KG1 (cell line): ENCODE measurements around the gene HNRNPA3.
"Not testable (repeated sequence)": the region's sequence is repeated elsewhere in the genome, so short reads cannot be mapped to it uniquely, and the experiment has no call there.

Experiments used
- DNase-seq: peaks from one replicate; lab custom pipeline; 2025; lab: John Stamatoyannopoulos, UW

The HNRNPA3 gene

DNA sequence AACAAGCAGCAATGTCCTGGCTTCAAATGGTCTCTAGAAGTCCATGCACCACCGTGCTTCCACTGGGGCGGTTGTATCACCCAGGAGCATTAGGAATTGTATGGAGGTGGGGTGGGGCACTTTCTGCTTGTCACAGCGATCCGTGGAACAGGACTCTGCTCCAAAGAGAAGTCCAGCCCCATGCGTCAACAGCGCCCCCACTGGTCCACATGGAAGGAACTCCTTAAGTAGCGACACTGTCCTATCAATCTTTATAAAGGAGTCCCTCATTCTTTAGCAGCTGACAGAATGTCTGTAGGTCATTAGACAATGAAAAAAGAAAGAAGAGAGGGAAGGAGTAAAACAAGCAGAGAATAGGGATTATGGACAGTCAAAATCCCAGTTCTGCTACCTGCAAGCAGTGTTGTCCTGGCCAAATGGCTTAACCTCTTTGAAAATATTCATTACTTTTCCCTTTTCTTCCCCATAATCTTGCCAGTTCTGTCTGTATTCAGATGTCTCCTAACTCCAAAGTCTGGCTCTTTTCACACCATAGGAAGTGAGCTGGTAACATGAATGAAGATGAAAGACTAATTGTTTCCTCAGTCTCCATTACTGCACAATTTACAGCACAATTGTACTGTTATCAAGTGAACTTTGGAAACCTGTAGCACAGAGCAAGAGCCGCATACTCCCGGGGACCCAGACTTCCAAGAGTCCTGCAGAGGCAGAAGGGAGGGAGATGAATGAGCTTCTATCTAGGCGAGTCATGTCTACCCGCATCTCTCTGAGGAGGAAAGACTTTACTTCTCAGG is 42.0 kb downstream of the HNRNPA3 start:
- no peak for DNase-seq

DNA sequence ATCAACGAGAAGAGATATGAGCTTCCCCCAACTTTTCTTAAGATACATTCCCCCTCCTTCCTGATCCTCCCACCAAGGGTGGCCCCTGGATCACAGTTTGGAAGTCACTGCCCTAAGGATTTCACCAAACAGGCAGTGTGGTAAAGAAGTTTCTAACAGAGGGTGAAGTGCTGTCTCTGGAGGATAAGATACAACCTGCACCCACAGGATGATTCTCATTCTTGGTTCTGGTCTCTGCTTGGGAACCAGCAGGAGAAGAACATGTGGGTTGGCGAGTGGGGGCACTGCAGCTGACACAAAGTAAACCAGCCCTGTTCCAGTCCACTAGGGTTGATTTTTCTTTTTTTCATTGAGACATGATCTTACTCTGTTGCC is 42.6 kb downstream of the HNRNPA3 start:
- DNase-seq = no peak

DNA sequence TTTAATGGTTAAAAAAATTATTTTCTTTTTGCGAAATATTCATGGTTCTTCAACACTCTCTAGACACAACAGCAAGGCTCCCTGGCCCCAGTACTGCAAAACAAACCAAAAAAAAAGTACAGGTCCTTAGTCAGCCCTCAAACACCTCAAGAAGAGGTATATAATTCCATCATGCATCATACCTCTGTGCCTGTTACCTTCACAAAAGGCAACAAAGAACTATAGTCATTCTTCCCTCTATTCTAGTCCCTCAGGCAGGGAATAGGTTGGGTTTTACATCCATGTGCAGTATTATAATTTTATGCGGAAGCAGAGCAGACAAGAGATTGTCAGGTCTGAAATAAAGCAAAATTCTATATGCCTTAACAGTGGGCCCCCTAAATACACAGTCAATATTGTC is 43.4 kb downstream of the HNRNPA3 start:
- DNase-seq = no peak

DNA sequence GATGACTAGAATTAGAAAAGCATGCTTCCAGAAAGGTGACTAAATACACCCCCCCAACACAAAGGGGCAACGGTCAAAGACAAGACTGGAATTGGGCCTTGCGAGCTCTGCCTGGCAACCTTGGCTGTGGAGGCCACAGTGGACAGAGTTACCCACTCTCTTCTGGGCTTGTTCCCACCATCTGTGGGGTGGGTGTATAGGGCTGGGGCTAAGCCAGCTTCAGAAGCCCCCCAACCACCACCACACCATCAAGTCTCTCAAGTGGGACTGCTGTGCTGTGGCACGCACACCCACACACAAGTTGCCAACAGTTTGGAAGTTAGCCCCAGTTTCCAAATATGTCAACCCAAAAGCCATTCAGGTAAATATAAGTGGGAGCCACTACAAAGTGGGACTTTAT is 44.1 kb downstream of the HNRNPA3 start:
- no peak for DNase-seq

DNA sequence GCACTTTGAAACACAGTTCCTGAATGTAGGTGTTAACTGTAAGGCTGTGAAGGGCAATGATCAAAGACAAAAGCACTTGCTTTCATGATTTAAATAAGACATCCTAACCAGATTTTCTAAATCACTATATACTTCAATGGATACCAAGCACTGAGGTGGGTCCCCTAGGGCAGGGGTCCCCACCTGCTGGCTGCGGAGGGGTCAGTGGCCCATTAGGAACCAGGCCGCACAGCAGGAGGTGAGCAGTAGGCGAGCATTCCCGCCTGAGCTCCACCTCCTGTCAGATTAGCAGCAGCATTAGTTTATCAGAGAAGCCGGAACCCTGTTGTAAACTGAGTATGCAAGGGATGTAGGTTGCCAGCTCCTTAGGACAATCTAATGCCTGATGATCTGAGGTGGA is 44.9 kb downstream of the HNRNPA3 start:
- no peak for DNase-seq

DNA sequence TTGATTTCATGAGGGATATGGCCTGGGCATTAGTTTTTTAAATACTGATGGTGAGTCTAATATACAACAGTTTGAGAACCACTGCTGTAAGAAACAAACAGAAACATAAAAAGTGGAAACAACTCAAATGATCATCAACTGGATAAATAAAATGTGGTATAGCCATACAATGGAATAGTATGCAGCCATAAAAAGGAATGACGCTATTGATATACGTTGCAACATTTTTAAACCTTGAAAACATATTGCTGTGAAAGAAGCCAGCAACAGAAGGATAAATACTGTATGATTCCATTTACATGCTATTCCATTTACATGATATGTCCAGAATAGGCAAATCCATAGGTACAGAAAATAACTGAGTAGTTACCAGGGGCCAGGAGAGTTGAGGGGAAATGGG is 45.5 kb downstream of the HNRNPA3 start:
- no peak for DNase-seq

DNA sequence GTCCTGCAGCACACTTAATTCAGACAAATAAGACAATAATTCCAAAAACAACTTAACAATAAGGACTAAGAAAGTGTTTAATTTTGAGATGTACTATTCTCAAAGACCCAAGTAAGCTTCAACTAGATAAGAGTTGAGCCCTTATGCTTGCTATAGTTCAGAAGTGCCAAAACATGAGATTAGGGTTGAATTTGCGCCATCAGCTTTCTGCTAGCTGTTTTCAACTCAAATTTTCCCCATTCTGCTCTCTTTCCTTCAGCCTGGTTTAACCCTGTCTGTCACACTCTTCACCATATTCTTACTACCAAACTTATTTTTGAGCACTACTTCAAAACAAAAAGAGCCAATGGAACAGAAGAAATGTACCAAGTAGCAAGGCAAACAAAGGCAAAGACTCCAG is 47.8 kb downstream of the HNRNPA3 start:
- DNase-seq = no peak

DNA sequence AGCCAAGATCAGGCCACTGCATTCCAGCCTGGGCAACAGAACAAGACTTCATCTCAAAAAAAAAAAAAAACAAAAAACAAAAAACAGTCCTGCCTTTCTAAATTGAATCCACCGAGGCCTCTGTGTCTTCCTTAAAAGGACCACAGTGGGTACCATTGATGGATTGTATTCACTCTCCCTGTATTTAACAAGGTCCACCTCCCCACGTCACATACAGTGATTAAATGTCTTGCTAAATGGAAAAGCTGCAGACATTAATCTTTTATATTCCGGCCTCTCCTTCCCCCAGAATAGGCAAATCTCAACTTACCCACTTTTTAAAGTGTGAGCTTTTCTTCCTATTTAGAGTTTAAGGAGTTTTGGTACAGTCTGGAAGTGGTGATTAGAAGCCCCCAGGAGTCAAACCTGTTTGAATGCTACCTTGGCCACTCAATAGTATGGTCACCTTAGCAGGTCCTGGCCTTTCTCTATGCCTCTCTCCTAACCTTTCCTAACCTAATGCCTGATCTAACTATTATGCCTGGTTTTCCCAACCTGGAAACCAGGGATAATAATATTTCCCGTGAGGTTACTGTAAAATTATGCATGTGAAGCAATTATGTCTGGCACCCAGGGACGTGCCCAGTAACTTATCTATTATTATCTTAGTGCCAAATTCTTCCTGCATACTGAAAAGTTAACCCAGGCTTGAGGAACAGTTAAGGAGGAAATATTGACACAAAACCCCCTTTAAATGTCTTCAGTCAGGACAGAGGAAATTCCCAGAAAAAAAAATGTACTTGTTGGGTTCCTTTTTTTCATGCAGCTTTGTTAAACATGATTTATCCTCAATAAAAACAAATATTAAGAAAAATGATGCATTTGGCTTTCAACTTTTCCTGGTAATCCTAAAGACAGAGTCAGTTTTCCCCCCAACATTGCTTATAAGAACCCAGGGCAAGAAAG is 48.8 kb downstream of the HNRNPA3 start:
- no peak for DNase-seq

DNA sequence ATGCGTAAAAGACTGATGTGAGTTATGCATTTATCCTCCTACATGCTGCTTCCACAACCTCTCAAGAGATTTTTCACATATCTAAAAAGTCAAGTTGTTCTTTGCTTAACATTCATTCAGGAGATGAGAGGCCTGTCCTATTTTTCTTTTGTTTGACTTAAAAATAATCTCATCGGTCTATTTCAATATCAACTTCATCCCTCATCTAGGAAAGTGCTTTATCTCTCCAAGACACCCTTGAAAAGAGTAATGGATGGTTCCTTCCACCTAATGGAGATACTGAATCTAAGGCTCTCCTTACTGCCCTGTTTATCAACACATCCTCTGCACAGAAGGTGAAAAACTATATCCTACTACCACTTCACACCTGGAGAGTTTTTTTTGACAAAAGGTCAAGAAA is 49.5 kb downstream of the HNRNPA3 start:
- no peak for DNase-seq

DNA sequence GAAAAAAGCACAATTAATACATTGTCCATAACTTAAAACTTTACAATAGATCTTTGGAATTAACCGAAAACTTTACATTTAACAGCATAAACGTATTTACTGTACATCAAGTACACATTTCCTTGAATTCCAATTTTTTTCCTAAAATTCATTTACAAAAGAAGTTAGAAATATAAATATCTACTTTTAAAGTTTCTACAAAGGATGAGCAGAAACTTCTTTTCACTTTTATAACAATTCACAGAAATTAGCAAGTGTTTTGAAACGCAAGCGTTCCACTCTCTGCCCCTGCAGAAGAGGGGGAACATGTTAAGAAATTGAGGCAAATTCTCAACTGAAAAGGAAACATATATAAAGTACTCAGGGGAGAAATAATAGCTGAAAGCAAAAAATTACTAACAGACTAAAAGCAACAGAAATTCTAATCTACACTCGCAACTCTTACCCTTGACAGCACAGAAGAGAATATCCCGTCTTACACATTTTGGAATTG is 50.4 kb downstream of the HNRNPA3 start:
- no peak for DNase-seq

DNA sequence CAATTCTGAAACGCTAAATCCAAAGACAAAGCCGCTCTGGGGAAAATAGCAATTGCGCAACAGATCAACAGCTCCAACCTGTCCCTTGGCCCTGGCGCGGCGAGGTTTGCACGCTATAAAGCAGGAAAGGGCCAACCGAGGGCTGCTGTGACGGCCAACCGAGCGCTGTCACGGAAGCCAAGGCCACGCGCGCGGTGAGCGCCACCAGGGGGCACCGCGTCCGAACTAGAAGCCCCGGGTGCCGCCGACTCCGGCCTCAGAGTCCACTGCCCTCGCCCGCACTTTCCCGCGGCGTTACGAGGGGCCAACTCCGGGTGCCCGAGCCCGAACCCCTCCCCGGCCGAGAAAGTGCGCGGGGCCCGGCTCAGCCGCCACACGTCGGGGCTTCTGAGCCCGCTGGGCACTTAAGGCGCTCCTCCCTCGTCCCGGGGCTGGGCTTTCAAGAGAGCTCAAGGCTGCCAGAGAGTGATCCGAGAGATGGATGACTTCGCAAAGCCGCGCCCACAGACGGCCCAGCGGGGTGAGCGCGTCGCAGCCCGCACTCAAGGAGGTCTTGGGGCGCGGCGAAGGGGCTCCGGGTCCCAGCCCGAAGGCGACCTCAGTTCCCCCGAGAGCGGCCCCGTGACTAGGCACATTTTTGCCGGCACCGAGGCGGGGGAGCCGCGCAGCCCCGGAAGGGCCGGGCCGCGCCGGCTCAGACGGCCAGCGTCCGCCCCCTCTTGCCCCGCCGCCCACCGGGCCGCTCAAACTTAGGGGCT is 51.0 kb downstream of the HNRNPA3 start:
- DNase-seq = peak; percentile 93

DNA sequence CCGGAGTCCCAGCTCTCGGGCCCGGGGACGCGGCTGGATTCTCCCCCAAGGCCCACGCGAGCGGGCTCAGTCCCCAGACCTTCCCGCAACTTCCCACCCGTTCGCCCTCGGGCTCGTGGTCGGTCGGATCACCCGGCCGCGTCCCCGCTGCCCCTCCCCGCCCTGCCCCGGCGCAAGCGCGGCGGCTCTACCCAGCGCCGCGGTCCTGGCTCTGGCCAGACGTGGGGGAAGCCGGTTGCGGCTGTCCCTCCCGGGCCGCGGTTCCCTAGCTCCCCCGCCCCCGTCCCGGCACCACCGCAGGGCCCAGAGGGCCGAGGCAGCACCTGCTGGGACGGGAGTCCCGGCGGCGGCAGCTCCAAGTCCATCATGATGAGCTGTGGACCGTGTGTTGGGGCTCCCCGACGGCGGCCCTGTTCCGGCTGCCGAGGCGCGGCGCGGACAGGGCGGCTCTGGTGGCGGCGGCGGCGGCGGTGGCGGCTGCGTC is 51.7 kb downstream of the HNRNPA3 start:
- no peak for DNase-seq

DNA sequence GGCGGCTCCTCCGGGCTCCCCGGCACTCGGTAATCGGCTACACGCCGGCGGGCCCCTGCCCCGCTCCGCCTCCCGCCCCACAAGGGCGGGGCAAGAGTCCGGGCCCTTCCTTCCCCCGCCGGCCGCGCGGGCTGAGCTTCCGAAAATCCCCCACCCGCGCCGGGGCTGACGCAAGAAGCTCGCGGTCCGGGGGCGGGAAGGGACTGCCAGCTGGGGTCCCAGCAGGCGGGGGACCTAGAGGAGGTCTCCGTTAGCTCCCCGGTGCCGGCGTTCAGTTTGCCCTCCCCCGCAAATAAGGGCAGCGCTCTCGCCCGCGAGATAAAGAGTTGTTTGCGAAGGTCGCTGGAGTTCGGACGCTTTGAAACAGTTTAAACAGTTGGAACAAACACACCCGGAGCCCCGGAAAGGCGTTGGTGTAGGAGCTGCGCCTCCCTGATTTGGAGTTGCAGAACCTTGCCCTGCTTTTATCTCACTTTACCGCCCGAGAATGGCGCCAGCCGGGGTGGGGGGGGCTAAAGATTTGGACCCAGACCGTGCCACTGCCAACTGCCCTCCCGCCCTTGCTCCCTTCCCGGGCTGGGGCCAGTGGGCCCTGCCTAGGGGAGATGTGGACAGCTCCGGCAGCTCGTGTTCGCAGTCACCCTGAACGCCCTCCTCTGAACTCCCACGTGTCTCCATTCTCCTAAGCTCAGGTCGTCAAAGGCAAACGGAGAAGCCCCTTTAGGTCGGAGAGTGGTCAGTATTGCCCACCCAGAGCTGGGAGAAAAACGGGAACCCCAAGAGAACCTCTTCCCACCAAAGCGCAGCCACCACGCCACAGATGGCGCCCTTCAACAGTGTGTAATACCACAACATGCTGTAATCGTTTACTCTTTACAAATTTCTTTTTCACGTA is 52.3 kb downstream of the HNRNPA3 start, which contains the start of gene NFE2L2:
NFE2L2 (minus strand) TSS at position 35 of the 895 bp plus-strand sequence. CDS start 151 bp downstream, outside the sequence.
- peak; percentile 92 for DNase-seq

DNA sequence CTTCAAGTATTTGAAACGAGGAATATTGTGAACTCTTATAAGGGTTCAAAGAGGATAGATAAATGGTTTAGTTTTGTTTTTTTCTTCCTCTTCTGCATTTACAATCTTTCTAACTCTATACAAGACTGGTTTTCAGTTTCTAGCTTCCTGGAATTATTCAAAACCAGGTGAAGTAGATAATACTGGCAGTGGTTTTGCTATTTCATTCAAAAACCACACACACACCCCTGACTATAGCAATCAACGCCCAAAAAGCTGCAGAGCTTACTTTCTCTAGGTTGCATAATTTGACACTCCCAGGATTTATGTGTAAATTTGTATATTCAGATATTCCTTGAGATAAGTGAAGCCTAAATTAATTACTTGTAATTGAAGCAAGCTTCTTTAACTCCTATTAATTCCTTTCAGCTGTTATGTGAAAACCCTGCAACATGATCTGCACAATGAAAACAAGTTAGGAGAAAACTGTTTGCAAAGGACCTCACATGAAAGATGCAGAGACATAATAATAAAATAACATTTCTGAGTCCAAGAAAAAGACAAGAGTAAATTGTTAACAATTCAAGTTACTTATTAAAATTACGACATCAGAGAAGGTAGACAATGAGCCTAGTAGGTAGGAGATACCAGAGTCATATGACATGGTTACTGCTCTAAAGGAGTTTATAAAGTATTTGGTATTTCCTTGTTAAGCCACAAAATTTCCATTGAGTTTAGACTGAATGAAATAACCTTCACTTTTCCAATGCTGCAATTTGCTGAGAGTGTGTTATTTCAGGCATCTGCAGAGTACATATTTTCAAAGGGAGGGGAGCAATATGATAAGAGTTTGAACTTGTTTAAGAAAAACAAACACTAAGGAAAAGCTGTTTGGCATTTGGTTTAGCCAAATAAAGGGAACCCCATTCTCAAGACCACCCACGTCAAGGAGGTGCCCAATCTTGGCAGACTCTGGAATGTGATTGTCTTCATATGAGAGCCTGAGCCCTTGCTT is 53.5 kb downstream of the HNRNPA3 start:
- DNase-seq = peak; percentile 28

DNA sequence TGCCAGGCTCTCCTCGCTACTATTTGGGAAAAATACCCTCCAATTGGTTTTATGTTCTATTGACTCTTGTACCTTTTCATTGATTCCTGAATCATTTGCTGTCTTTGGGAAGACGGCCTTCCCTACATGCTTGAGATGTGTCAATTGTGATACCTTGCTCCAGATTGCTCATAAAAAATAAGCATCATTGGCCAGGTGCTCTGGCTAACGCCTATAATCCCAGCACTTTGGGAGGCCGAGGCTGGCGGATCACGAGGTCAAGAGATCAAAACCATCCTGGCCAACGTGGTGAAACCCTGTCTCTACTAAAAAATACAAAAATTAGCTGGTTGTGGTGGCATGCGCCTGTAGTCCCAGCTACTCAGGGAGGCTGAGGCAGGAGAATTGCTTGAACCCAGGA is 54.4 kb downstream of the HNRNPA3 start:
- not testable (repeated sequence) for DNase-seq

DNA sequence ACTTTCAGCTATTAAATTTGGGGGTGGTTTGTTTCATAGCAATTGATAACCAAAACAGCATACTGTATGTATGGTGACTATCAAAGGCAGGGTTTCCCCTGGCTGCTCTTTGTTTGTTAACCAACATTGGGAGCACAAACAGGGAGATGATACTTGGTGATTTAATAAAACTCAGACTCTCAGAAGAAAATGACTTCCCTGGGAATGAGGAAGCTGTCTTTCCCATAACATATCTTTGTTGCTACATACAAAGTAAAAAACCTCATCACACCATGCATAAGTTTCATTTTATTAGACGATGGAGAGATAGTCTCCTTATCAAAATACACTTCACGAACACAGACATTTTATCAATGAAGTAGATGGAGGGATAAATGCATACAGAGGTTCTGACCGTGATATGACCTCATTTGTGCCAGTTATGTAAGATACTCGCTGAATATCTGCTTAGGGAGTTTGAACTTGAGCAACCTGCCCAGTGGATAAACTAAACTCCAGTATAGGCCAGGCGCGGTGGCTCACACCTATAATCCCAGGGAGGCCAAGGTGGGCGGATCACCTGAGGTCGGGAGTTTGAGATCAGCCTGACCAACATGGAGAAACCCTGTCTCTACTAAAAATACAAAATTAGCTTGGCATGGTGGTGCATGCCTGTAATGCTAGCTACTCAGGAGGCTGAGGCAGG is 55.7 kb downstream of the HNRNPA3 start:
- DNase-seq = no peak

DNA sequence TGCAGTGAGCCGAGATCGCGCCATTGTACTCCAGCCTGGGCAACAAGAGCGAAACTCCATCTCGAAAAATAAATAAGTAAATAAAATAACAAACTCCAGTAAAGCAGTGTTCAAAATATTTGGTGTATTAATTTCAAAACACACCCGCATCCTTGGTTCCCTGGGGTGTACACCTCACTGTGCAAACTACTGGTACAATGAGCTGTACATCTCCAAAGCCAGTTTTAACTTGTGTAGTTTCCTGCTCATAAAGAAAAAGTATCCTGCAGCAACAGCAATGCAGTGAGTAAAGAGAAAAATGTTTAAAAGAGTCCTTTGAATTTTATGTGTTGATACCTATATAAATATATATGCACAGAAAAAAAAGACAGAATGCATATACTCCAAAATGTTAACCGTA is 56.3 kb downstream of the HNRNPA3 start:
- no peak for DNase-seq

DNA sequence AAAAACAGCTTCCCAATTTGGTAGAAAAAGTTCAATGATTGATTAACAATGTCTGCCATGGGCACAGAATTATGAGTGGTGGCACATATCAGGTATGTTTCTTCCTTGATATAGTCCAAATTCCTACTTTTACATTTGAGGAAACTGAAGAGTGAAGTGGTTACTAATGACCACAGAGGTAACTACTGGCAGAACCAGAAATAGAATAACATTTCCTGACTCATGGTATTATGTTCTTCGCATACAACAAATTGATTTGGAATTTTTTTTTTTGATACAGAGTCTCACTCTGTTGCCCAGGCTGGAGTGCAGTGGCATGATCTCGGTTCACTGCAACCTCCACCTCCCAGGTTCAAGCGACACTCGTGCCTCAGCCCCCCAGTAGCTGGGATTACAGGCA is 57.9 kb downstream of the HNRNPA3 start:
- no peak for DNase-seq
